Lower lobe of right lung (tissue), 2 donors: ENCODE measurements around the gene SLC13A3. TPM values are rescaled to one million over a fixed set of nuclear protein-coding genes. Genes with fewer than 3 reads are reported as not detected.

Experiments
- ATAC-seq, 2 donors: fragments of 200-7000 bp; cut with Tn5 transposase; one replicate each; pipeline ENCODE4 v1.9.1; 2020 to 2022; ENCODE audit warnings: mild to moderate bottlenecking in 2 of 2, moderate library complexity in 2 of 2
- DNase-seq: peaks from one replicate; pipeline ENCODE4 v3.0.0-alpha.2; 2020
- H3K27ac ChIP-seq: fragments of 200-600 bp; one replicate; pipeline ENCODE4 v1.8.0; 2022
- H3K27me3 ChIP-seq: fragments of 200-600 bp; one replicate; pipeline ENCODE4 v1.8.0; 2022; ENCODE audit warnings: low read depth
- H3K36me3 ChIP-seq: fragments of 200-600 bp; one replicate; pipeline ENCODE4 v1.8.0; 2022; ENCODE audit warnings: mild to moderate bottlenecking
- H3K4me1 ChIP-seq: fragments of 200-600 bp; one replicate; pipeline ENCODE4 v1.8.0; 2022
- H3K4me3 ChIP-seq: fragments of 200-600 bp; one replicate; pipeline ENCODE4 v1.8.0; 2022; ENCODE audit warnings: mild to moderate bottlenecking
- H3K9me3 ChIP-seq: fragments of 200-600 bp; one replicate; pipeline ENCODE4 v1.8.0; 2022
- CTCF ChIP-seq: fragments of 200-600 bp; IDR thresholded peaks from one replicate; pipeline ENCODE4 v1.8.0; 2022; ENCODE audit warnings: antibody characterized with exemption, mild to moderate bottlenecking
- intact Hi-C: fragments of 100-400 bp; cut with DNase I; formaldehyde crosslinking; loops from one replicate; pipeline ENCODE4 v1.11.0; 2022
- total RNA-seq: library from RNA; stranded (reverse); fragmentation: NEBNext Ultra II Directional; extraction: Animal tissue kit (Norgen Biotek cat#: 25700); gene quantifications from one replicate; pipeline ENCODE4 v1.2.1, GENCODE V29; 2021
- donor health status: DM: no; HTN: yes; CAD: no; lungs with severe emphysema.

SLC13A3 gene
- total RNA-seq, 1 donor from 2014 or later, result 2.0 TPM

GRCh38 chr20:46546298-46546697, 105.0 kb downstream of the SLC13A3 start:
- H3K36me3 ChIP-seq, result no peaks in the 10 kb centered on the region
- no peak overlapping the region for H3K27ac ChIP-seq
- intact Hi-C loops, result no loop called here
- no peak for DNase-seq
- H3K4me1 ChIP-seq, result no peaks in the 10 kb centered on the region
- peaks cover 31% of the 10 kb centered on the region for H3K27me3 ChIP-seq
- no peak for ATAC-seq
- H3K4me3 ChIP-seq, result no peak overlapping the region
- no peak for TF ChIP-seq CTCF
- no peaks in the 10 kb centered on the region for H3K9me3 ChIP-seq

GRCh38 chr20:46545827-46546138, 105.5 kb downstream of the SLC13A3 start:
- TF ChIP-seq CTCF, result no peak
- intact Hi-C loops, result no loop called here
- DNase-seq, result no peak
- Histone ChIP-seq H3K9me3 (no peaks in the 10 kb centered on the region), H3K27ac (no peak overlapping the region), H3K4me3 (no peak overlapping the region), H3K27me3 (peaks cover 36% of the 10 kb centered on the region), H3K36me3 (no peaks in the 10 kb centered on the region), H3K4me1 (no peaks in the 10 kb centered on the region)
- ATAC-seq, result no peak

GRCh38 chr20:46545077-46545826, 106.0 kb downstream of the SLC13A3 start:
- no peak for DNase-seq
- ATAC-seq, result peak; percentile 16 to 50
- no peaks in the 10 kb centered on the region for H3K36me3 ChIP-seq
- no peak overlapping the region for H3K4me3 ChIP-seq
- no peak for TF ChIP-seq CTCF
- no peaks in the 10 kb centered on the region for H3K9me3 ChIP-seq
- no peak overlapping the region for H3K27ac ChIP-seq
- H3K4me1 ChIP-seq, result no peaks in the 10 kb centered on the region
- peaks cover 37% of the 10 kb centered on the region for H3K27me3 ChIP-seq
- intact Hi-C loops, result no loop called here

GRCh38 chr20:46544576-46544975, 106.7 kb downstream of the SLC13A3 start:
- H3K4me3 ChIP-seq, result no peak overlapping the region
- no peaks in the 10 kb centered on the region for H3K9me3 ChIP-seq
- H3K27me3 ChIP-seq, result peaks cover 37% of the 10 kb centered on the region
- TF ChIP-seq CTCF, result no peak
- H3K4me1 ChIP-seq, result no peaks in the 10 kb centered on the region
- no peaks in the 10 kb centered on the region for H3K36me3 ChIP-seq
- DNase-seq (no peak), ATAC-seq (no peak)
- H3K27ac ChIP-seq, result no peak overlapping the region
- intact Hi-C loops, result no loop called here

- Histone ChIP-seq H3K9me3 (no peaks in the 10 kb centered on the region), H3K4me1 (no peaks in the 10 kb centered on the region), H3K27me3 (peaks cover 37% of the 10 kb centered on the region), H3K27ac (no peak overlapping the region), H3K36me3 (no peaks in the 10 kb centered on the region), H3K4me3 (no peak overlapping the region)
- ATAC-seq (no peak), DNase-seq (no peak)
- intact Hi-C loops, result no loop called here
- TF ChIP-seq CTCF, result no peak
These were observed 107.3 kb downstream of the SLC13A3 start for GRCh38 chr20:46543959-46544358.
